DMS53 treated with DMSO at 0.1 percent for 48 hours (cell line): ENCODE results near the gene VTA1.
"Not testable (repeated sequence)": the region's sequence is repeated elsewhere in the genome, so short reads cannot be mapped to it uniquely, and the experiment has no call there.

Source experiments
- DNase-seq: peaks from one replicate; lab custom pipeline; 2025; ENCODE audit not compliant: unreplicated experiment; lab: John Stamatoyannopoulos, UW

The VTA1 gene

DNA sequence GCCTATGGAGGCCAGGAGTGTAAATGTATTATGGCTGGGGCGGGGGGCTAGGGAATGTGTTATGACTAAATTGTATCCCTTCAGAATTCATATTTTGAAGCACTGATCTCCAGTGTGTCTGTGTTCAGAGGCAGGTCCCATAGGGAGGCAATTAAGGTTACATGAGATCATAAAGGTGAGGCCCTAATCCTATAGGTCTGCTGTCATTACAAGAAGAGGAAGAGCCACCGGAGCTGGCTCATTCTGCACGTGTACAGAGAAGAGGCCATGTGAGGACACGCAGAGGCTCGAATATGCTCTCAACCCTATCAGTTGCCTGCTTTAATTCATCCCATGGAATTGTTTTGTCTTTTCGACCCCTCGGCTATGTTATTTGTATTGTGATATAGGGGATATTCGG is 76.9 kb downstream of the VTA1 start:
- no peak for DNase-seq

DNA sequence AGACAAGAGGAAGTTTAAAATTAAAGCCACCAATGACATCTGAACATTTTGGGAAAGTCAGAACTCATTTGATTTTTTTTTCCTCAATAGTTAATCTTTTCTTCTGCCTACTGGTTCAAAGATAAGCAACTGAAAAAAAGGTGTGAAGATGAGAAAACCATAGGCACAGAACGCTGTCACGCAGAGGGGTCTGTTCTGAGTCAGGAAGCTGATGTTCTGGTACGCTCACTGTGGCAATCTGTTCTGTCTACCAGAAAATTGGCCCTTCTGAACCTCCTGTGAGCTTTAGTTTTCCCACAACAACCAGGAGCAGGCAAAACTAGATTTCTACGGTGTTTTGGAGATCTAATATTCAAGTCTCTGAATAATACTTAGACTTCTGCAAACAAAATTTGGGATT is 78.1 kb downstream of the VTA1 start:
- no peak for DNase-seq

DNA sequence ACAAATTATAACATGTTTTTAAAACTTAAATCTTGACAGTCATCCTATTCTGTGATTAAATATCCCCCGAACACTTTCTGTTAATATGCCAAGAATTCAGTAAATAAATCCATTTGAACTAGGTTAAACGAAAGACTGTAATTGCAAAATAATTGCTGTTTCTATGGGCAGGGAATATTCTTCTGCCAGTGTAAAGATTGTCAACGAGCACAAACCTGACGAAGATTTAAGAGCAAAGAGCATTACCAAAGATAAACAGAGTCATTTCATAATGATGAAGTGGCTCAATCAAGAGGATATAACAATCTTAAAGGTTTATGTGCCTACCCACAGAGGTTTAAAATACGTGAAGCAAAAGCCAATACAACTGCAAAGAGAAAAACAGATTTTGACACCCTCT is 78.5 kb downstream of the VTA1 start:
- DNase-seq = no peak

DNA sequence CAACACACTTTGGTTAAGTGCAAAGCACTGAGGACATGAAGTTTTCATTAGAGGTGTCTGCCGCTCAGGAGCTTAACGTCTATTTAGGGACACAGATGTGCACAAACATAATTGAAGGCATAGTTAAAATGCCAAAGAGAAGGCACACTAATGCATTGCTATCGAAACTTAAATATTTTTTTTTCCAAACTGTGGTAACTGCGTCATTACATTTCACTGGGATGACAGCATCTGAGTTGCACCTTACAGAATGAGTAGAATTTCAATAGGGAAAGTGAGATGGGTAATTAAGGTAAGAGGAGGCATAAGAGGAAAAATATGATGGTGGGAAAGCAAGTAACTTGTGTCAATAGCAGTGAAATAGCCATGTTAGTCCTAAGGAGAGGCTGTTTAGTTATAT is 79.7 kb downstream of the VTA1 start:
- no peak for DNase-seq

DNA sequence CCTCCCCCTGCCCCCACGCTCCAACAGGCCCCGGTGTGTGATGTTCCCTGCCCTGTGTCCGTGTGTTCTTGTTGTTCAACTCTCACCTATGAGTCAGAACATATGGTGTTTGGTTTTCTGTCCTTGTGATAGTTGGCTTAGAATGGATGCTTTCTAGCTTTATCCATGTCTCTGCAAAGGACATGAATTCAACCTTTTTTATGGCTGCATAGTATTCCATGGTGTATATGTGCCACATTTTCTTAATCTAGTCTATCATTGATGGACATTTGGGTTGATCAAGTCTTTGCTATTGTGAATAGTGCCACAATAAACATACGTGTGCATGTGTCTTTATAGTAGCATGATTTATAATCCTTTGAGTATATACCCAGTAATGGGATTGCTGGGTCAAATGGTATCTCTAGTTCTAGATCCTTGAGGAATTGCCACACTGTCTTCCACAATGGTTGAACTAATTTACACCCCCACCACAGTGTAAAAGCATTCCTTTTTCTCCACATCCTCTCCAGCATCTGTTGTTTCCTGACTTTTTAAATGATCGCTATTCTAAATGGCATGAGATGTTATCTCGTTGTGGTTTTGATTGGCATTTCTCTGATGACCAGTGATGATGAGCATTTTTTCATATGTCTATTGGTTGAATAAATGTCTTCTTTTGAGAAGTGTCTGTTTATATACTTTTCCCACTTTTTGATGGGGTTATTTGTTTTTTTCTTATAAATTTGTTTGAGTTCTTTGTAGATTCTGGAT is 82.6 kb downstream of the VTA1 start:
- not testable (repeated sequence) for DNase-seq

DNA sequence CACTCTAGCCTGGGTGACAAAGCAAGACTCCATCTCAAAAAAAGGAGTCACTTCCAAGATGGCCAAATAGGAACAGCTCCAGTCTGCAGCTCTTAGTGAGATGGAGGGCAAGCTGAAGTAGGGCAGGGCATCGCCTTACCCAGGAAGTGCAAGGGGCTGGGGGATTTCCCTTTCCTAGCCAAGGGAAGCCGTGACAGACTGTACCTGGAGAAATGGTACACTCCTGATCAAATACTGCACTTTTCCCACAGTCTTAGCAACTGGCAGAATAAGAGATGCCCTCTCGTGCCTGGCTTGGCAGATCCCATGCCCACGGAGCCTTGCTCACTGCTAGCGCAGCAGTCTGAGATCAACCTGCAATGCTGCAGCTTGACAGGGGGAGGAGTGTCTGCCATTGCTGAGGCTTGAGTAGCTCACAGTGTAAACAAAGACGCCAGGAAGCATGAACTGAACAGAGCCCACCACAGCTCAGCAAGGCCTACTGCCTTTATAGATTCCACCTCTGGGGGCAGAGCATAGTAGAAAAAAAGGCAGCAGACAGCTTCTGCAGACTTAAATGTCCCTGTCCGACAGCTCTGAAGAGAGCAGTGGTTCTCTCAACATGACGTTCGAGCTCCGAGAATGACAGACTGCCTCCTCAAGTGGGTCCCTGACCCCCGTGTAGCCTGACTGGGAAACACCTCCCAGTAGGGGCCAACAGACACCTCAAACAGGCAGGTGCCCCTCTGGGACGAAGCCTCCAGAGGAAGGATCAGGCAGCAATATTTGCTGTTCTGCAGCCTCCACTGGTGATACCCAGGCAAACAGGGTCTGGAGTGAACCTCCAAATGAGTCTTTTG is 85.4 kb downstream of the VTA1 start:
- DNase-seq = not testable (repeated sequence)

DNA sequence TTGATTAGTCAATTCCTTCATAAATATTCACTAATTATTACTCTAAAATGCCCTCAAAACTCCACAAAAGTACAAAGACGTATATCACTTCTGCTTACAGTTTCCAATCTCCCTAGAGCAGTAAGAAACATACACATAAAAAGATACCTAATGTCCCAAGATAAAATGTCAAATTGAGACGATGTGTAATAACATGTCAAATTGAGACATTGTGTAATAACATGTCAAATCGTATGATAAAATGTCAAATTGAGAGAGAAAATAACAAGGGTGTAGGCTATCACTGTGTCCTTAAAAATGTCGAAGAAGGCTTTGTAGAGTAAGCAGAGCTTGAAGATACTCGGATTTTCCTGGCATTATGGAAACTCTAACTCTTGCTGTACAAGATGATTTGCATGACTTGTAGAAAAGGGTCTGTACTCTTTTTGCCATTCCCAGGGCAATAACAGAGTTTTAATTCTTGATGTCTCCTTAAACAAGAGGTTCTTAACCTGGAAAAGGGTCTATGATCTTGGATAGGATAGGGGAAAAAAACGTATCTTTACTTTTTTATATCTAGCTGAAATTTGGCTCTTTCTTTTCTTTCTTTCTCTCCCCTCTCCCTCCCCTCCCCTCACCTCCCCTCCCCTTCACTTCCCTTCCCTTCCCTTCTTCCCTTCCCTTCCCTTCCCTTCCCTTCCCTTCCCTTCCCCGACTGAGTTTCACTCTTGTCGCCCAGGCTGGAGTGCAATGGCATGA is 87.1 kb downstream of the VTA1 start:
- DNase-seq = no peak

DNA sequence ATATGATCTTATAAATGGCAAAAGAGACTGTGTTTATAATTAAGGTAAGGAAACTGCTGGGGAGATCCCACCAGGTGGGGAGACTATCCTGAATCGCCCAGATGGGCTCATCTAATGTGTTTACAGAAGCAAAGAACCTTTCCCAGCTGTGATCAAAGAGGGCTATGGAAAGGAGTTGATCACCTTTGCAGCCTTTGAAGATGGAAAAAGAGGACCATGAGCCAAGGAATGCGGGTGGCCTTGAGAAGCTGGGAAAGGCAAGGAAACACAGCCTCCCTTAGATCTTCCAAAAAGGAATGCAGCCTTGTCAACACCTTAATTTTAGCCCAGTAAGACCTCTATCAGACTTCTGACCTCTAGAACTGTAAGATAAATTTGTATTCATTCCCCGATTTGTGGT is 88.2 kb downstream of the VTA1 start:
- DNase-seq = no peak

DNA sequence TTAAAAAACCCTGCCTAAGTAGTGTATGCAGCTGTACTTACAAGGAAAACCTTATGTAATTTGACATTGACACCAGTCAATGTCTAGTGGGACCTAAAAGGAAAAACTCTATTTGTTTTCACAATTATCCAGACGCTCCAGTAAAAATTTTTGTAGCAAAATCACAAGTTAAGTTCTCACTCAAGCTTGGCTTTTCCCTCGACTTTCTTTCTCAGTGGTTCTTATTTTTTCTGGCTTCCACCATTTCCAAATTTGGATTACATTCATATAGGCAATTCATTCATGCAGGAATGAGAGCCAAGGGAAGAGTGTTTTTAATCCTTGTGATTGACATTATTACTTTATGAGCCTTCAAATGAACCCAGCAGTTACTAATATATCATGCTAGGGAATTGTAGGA is 88.7 kb downstream of the VTA1 start:
- no peak for DNase-seq

DNA sequence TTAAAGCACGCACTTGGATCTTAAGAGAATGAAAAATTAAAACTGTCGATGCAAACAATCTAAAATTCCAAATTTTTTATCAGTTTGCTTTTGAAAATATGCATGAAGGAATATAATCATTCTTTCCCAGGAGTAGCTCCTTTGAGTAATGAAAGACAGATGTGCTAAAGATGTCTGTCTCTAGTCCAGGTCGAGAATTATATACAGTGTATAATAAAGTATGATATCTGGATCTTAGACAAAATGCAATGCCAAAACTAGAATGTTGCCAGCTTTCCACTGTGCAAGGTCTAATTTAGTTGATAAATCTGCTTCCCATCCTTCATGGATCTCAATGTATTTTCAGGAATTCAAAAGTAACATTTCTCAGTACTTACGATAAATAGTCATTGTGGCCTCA is 89.6 kb downstream of the VTA1 start:
- no peak for DNase-seq

DNA sequence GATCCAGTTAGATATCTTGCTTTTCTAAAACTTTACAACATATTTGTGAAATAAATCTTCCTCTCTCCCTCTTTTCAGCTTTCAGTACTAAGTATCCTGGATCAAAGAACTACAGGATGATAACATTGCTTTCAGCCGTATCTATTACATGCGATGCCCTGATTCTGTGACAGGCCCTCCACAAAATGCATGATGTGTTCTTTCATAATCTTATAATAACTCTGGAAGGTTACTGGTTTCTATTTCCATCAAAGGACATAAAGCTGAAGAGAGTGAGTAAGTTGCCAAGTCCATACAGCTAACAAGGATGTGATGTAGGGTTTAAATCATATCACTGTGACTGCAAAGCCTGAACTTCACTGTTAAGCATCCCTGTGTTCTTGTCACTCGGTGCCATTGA is 91.8 kb downstream of the VTA1 start:
- no peak for DNase-seq

DNA sequence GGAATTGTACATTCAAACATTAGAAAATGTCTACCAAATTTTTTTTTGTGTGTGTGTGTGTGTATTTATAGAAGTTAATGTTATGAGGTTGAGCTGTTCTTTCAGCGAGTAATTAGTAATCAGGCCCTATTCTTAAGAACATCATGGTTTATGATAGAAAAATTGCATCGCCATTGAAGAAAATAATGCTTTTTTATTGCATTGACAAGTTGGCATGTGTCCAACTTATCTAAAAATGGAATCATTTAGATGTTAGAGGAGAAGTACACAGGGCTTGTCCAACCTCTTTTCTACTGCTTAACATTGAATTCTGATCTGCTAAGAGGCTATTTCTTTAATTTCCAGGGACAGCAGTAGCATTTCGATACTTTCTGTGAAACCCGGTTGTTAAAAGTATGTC is 93.1 kb downstream of the VTA1 start:
- DNase-seq = no peak

DNA sequence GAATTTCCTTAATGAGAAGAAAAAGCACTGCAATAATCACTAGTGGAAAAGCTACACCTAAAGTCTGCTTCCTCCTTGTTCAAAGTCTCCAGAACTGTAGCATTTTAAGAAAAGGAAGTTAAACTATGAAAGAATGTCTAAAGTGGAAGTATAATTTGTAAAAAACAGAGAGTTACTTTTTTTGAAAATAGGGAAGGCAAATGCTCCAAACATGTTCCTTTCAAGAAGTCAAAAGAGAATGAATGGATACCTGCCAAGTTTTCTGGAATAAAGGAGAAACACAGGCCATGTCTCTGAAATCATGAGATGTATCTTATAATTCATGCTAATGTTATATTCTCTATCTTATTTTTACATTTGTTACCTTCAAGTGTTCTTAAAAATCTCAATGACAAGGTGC is 94.0 kb downstream of the VTA1 start:
- DNase-seq = no peak

DNA sequence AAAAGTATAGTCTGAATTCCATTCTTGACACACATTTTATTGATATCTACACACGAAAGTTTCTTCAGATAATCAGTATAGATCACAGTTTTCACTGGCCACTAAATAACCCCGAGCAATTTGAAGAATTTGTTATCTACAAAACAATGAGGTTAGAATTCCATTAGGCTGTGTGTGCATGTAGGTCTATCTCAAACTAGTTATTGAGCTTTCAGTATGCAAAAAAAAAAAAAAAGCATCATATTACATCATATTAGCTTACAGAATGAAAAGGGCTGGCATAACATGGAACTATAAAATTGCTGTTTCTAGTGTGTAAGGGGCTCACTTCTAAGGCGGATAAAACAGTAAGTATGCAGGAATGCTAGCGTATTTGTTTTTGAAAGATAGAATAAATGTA is 95.2 kb downstream of the VTA1 start:
- no peak for DNase-seq

DNA sequence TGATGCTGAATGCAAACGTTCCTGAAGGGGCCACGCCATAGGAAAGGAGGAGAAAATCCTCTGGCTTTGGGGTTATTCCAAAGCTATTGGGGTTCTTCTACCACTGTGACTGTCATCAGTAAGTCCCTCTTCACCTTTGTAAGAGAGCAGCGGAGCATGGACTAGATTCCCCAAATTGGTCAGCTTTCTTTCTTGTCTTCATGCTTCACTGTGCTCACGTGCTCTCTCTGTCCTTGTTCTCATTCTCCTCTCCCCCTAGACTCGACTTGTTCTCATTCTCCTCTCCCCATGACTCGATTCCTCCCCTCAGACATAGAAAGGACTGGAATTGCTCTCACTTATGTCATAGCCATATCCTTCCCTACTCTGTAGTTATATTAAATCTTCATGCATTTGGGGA is 99.9 kb downstream of the VTA1 start:
- no peak for DNase-seq

DNA sequence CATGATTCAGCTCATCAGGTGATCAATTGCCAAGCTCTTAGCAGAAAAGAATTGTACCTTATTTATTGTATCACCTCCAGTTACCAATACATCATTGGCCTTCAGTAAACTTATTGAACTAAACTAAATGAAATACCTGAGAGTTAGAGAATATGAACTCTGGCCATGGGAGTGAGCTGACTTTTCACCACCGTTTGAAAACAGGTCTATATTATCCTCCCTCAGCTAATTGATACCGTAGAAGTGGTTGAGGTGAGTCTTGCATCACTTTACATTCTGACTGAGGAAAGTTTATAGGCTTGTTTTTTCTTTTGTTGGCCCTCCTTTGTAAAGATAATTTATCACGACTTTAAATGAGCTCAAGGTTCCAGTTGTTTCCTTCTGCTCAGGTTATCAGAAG is 102.2 kb downstream of the VTA1 start:
- DNase-seq = no peak

DNA sequence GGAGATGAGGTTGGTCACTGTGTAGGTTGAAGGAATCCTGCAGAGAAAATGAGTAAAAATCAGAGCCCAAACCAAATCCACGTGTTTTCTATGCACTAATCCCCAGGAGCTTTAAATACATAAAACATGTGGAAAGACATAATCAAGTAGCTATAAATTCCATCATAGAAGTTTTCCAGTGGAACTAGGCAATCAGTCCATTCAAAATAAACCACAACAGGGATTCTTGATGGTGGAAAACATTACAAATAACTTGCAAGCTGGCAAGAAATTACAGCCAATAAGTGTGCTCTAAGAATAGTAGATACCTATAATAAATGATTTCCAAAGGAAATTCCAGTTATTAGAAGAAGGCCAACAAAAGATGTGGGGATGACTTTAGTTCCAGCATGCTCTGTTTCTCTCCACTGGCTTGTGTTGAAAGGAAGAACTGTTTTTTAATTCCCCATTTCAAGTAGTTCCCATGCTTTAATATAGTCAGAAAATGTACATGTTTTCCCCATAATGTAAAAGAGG is 104.9 kb downstream of the VTA1 start:
- no peak for DNase-seq

DNA sequence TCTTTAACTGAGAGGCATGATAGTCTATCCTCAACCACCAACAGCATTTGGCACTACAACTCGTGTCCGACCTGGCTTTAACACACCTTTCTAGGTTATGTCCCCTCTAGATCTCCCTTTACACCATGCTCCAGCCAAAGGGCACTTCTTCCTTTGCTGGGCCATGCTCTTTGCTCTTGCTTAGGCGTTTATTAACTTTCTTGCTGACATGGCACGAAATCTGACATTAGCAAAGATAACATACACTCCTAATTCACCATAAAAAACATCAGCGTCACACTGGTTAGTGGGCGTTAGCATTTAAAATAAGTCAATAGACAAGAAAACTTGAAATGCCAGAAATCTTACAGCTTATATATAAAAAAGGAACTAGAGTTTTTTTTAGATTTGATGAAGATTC is 107.5 kb downstream of the VTA1 start:
- no peak for DNase-seq

DNA sequence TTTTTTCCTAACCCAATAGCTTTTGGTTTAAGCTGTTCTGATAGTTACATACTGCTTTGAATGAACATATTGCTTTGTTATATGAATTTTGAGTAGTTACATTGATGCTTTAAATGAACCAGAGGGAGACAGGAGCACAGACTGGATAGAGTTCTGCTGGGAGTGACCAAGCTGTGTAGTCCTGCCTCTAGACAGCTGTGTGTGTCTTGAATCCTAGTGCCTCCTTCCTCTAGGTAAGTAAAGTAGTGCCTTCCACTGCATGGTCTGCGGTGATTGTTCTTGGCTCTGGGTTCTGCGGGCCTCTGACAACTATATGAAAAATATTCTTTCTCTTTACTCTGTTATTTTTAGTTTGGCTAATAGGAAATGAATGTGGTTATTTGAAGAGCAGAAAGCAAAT is 108.7 kb downstream of the VTA1 start:
- no peak for DNase-seq

DNA sequence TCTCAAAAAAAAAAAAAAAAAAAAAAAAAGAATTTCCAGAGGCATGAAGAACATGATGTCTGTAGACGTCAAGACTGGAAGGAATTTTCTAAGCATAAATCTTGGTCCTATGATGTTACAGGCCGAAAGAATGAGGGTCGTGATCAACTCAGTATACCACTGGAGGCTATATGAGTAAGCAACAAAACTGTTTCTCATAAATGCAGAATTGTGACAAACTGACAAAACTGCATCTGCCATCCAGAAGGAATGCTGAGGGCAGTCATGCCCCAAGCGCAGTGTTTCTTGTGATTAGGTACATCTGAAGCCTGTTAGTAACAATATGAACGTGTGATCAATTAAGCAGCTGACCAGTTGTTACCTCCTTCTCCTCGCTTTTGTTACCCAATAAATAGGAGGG is 111.2 kb downstream of the VTA1 start:
- no peak for DNase-seq

DNA sequence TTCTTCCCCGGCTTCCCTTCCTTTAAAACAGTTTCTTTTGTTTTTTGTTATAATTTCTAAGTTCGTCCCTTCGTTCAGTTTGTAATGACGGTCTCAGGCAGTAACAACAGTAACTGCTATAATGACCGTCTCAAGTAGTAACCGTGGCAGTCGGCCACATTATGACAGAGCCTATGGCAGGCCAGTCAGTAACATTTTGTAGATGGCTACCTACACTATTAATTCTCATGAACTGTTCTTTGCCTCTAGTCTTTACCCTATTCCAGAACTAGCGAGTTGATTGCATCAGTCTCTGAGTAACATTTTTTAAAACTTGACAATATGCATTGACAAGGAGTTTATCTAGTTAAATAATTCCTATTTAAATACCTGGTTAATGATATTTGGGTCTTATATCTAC is 111.7 kb downstream of the VTA1 start:
- DNase-seq = no peak

DNA sequence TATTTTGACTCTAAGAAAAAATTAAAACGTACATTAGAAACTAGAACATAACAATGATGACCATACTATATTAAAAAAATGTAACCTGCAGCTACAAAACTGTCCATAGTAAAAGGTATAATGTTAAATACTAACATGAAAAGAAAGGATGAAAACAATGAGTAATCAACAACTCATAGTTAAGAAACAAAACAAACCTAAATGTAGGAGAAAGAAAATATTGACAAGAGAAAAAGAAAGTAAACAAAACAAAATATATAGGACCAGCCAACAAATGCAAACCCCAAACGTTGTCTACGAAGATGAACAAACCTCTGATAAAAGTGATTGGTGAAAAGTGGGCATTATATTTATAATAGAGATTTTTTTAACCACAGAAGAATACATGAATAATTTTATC is 113.7 kb downstream of the VTA1 start:
- DNase-seq = no peak
